A673 (cell line): Measurements from ENCODE around the gene HAUS6. TPM values are rescaled to one million over a fixed set of nuclear protein-coding genes. Genes with fewer than 3 reads are reported as not detected.

Experiments used
- BruUV-seq: library from RNA; stranded (reverse); fragments of 400-500 nt; replicated peaks from 2 replicates; lab custom pipeline; 2021; lab: Mats Ljungman, UMichigan
- CTCF ChIA-PET: fragments of 300-600 bp; sonication (Branson Sonifier 250); formaldehyde crosslinking; loops from one replicate; lab custom pipeline; 2022; ENCODE audit warnings: antibody characterized with exemption; lab: Charles Lee
- POLR2A ChIA-PET: fragments of 300-600 bp; sonication (Branson Sonifier 250); formaldehyde crosslinking; loops from one replicate; lab custom pipeline; 2022; ENCODE audit warnings: antibody characterized with exemption; ENCODE audit not compliant: low non-redundant PET; lab: Charles Lee
- DNase-seq: peaks from one replicate; pipeline ENCODE4 v3.0.0-alpha.2; 2015; ENCODE audit warnings: low spot score
- H3K27ac ChIP-seq: fragments of 200-600 bp; sonication (generic); 2 replicates; pipeline ENCODE4 v1.5.1; 2016; ENCODE audit warnings: mixed run types, low read depth, mild to moderate bottlenecking, mixed read lengths, antibody characterized with exemption, low read length; ENCODE audit not compliant: poor library complexity, severe bottlenecking
- H3K27me3 ChIP-seq: fragments of 200-600 bp; sonication (generic); replicated peaks from 2 replicates; pipeline ENCODE4 v1.6.1; 2017; ENCODE audit warnings: mixed run types, low read depth, mild to moderate bottlenecking, mixed read lengths, antibody characterized with exemption, low read length; ENCODE audit not compliant: insufficient read depth, poor library complexity
- H3K36me3 ChIP-seq: fragments of 200-600 bp; sonication (generic); 2 replicates; pipeline ENCODE4 v1.6.1; 2016; ENCODE audit warnings: mixed run types, mild to moderate bottlenecking, mixed read lengths, antibody characterized with exemption, low read length; ENCODE audit not compliant: insufficient read depth, poor library complexity, severe bottlenecking
- H3K4me1 ChIP-seq: fragments of 200-600 bp; sonication (generic); 2 replicates; pipeline ENCODE4 v1.6.1; 2017; ENCODE audit warnings: mixed run types, mild to moderate bottlenecking, mixed read lengths, antibody characterized with exemption, low read length; ENCODE audit not compliant: insufficient read depth, poor library complexity, severe bottlenecking
- H3K4me3 ChIP-seq: fragments of 200-600 bp; sonication (generic); 2 replicates; pipeline ENCODE4 v1.5.1; 2016; ENCODE audit warnings: low read depth, mixed run types, mild to moderate bottlenecking, mixed read lengths, low read length; ENCODE audit not compliant: poor library complexity, severe bottlenecking
- H3K9me3 ChIP-seq: fragments of 200-600 bp; sonication (generic); 2 replicates; pipeline ENCODE4 v1.6.1; 2016; ENCODE audit warnings: mixed run types, low read depth, mild to moderate bottlenecking, mixed read lengths, antibody characterized with exemption, low read length; ENCODE audit not compliant: poor library complexity, severe bottlenecking
- EZH2 ChIP-seq: fragments of 200-600 bp; sonication (generic); IDR thresholded peaks from 2 replicates; pipeline ENCODE4 v1.6.1; 2017; ENCODE audit warnings: borderline replicate concordance, low read depth, mild to moderate bottlenecking, mixed read lengths, antibody characterized with exemption, low read length; ENCODE audit not compliant: poor library complexity, severe bottlenecking
- intact Hi-C: fragments of 100-400 bp; cut with micrococcal nuclease; formaldehyde crosslinking; loops from one replicate; pipeline ENCODE4 v1.10.0; 2022; ENCODE audit not compliant: unreplicated experiment
- total RNA-seq: library from RNA; stranded (reverse); gene quantifications from 2 replicates; pipeline ENCODE4 v1.2.3, GENCODE V29; 2021
- TF ChIP-seq, protein P1 (sequence below): fragments of 300-800, 200-600 bp; sonication (generic); conservative IDR thresholded peaks from 2 replicates; pipeline ENCODE4 v1.5.1; 2017; ENCODE audit warnings: low read depth, mild to moderate bottlenecking, antibody characterized with exemption, low read length, moderate library complexity, mixed read lengths

HAUS6 gene
- total RNA-seq, 1 experiment from 2014 or later = 26.1 TPM

DNA sequence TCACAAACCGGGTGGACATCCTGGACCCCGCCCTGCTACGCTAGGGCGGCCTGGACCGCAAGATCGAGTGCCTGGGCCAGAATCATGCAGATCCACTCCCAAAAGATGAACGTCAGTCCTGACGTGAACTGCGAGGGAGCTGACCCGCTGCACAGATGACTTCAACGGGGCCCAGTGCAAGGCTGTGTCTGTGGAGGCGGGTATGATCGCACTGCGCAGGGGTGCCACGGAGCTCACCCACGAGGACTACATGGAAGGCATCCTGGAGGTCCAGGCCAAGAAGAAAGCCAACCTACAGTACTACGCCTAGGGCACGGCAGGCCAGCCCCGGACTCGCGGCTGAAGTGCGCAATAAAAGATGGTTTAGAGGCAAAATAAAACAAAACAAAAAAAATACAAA, 74.9 kb downstream of the HAUS6 start:
- H3K27me3 ChIP-seq = no peaks in the 10 kb centered on the region
- no peak for DNase-seq
- H3K9me3 ChIP-seq = no peaks in the 10 kb centered on the region
- ChIA-PET POLR2A (no interaction called here), CTCF (no interaction called here)
- BruUV-seq = no TSS peak
- intact Hi-C loops = loop anchor here (5.0 to 10.0 kb wide), 2 partner anchors 771 to 1213 kb away; no protein-coding TSS in a partner anchor
- H3K36me3 ChIP-seq = no peaks in the 10 kb centered on the region
- H3K4me3 ChIP-seq = no peak overlapping the region
- no peaks in the 10 kb centered on the region for H3K4me1 ChIP-seq
- H3K27ac ChIP-seq = no peak overlapping the region
- TF ChIP-seq, protein P1, sequence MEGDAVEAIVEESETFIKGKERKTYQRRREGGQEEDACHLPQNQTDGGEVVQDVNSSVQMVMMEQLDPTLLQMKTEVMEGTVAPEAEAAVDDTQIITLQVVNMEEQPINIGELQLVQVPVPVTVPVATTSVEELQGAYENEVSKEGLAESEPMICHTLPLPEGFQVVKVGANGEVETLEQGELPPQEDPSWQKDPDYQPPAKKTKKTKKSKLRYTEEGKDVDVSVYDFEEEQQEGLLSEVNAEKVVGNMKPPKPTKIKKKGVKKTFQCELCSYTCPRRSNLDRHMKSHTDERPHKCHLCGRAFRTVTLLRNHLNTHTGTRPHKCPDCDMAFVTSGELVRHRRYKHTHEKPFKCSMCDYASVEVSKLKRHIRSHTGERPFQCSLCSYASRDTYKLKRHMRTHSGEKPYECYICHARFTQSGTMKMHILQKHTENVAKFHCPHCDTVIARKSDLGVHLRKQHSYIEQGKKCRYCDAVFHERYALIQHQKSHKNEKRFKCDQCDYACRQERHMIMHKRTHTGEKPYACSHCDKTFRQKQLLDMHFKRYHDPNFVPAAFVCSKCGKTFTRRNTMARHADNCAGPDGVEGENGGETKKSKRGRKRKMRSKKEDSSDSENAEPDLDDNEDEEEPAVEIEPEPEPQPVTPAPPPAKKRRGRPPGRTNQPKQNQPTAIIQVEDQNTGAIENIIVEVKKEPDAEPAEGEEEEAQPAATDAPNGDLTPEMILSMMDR = no peak
- no peak for TF ChIP-seq EZH2

DNA sequence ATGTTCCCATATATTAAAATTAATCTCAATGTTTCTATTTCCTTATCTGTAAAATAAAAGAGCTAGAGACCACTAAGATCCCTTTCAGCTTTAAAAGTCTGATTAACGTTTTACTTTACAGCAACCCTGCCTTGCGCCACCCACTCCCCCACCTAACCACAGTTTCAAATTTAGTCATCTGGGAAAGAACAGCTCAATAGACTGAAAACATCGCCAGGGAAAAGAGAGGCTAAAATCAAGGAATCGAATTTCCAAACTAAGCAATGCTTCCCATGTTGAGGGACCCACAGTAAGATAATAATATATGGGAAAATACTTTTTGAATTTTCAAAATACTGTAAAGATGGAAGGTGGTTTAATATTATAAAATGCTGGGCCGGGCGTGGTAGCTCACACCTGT, 76.3 kb downstream of the HAUS6 start:
- CTCF ChIA-PET = interaction anchor here (0.5 kb wide), 1 partner anchor 1363 kb away, joined by 3 read pairs; no protein-coding TSS in a partner anchor
- Histone ChIP-seq H3K4me3 (no peak overlapping the region), H3K36me3 (no peaks in the 10 kb centered on the region), H3K9me3 (no peaks in the 10 kb centered on the region), H3K27ac (no peak overlapping the region), H3K4me1 (no peaks in the 10 kb centered on the region), H3K27me3 (no peaks in the 10 kb centered on the region)
- DNase-seq = no peak
- no TSS peak for BruUV-seq
- TF ChIP-seq EZH2 = no peak
- TF ChIP-seq, protein P1 = no peak
- POLR2A ChIA-PET = no interaction called here
- intact Hi-C loops = loop anchor here (5.0 to 10.0 kb wide), 2 partner anchors 769 to 1212 kb away; no protein-coding TSS in a partner anchor

DNA sequence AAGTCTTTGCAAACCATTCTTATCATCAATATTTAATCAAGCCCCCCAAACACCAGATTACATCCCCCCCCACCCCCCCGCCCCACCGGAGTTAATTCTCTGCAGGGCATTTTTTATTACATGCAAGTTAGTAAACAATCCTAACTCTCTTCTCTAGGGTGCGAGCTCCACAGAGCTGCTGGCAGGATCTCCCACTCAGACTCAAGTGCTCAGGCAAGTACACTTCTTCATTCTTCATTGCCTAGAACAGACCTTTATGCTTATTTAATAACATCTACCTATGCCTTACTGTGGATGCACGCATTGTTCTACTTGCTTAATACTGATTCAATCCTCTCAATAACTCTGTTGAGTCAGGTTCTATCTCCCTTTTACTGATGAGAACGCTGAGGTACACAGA, 79.6 kb downstream of the HAUS6 start:
- ChIA-PET CTCF (no interaction called here), POLR2A (no interaction called here)
- intact Hi-C loops = loop anchor here (10.0 kb wide), 1 partner anchor 1208 kb away; no protein-coding TSS in a partner anchor
- Histone ChIP-seq H3K9me3 (no peaks in the 10 kb centered on the region), H3K27me3 (no peaks in the 10 kb centered on the region), H3K4me1 (no peaks in the 10 kb centered on the region), H3K36me3 (no peaks in the 10 kb centered on the region), H3K27ac (no peak overlapping the region), H3K4me3 (no peak overlapping the region)
- BruUV-seq = no TSS peak
- TF ChIP-seq EZH2 = no peak
- TF ChIP-seq, protein P1 = no peak
- no peak for DNase-seq
